GM19463 (cell line): ENCODE data around the gene SLC4A3.
A peak's percentile ranks its signal among the peaks of the same experiment; 100 is the strongest.
"Not testable (repeated sequence)": the region's sequence is repeated elsewhere in the genome, so short reads cannot be mapped to it uniquely, and the experiment has no call there.

Experiments
- ATAC-seq: cut with Tn5 transposase; IDR thresholded peaks from one replicate; pipeline ENCODE4 v1.9.1; 2021; ENCODE audit warnings: mild to moderate bottlenecking, moderate library complexity; ENCODE audit not compliant: unreplicated experiment

The SLC4A3 gene

DNA sequence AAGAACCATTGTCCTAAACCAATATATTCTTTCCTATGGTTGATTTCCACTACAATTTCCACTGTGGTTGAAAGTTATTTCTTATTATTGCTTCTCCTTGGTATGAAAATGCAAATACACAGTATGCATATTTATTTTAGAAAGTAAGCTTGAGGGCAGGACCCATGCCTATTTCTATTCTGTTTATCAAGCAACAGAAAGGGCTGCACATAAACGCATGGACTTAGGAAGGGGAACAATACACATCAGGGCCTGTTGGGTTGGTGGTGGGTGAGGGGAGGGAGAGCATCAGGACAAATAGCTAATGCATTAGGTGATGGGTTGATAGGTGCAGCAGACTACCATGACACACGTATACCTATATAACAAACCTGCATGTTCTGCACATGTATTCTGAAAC lies 20.7 kb downstream of the SLC4A3 start:
- no peak for ATAC-seq

DNA sequence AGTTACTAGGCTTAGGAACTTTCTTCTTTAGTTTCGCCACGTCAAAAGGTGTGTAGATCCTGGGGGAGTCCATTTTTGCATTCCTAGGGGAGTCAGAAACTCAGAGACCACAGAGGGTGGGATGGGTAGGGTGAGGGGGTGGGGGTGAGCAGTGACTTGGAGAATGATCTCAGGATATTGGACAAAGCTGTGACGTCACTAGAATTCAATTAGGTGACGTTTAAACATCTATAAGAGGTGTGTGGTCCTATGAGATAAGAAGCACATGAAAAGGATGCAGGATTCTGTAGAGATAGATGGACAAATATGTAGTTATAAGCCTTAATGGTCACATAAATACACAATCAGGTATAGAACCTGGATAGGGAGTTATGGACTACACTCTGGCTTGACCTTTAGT lies 21.5 kb downstream of the SLC4A3 start:
- ATAC-seq, result no peak

DNA sequence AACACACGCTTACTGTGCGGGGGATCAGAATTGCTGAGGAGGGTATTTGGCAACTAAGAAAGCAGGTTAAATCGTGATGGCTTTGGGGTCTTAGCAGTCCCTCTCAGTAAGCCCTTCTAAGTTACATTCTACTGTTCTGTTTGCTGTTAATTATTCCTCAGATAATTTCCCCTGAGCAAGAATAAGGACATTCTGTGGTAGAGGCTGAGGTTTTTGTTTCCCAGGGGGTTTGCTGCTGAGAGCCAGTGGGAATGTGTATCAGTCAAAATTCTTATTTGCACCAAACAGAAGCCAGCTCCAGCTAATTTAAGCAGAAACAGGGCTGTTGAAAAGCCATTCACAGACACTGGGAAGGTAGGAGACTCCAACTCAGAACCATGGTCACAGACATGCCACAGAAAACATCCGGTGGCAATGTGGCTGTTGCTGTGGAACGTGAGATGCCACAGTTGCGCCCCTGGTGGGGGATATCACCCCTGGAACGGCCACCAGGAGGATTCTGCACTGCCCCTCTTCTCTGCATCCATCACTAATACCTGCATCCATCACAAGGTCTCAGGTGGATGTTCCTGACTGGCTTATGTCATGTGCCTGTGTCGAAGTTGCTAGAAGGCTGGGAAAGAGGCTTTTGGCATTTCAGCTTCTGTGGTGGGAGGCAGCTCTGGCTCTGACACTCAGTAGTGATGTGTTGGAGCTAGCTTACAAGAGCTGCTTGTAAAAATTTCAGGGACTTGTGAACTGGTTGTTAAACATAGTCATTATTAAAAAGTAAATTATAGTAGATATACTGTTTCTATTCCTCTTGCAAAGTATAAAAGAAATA lies 23.2 kb downstream of the SLC4A3 start:
- ATAC-seq, result no peak

DNA sequence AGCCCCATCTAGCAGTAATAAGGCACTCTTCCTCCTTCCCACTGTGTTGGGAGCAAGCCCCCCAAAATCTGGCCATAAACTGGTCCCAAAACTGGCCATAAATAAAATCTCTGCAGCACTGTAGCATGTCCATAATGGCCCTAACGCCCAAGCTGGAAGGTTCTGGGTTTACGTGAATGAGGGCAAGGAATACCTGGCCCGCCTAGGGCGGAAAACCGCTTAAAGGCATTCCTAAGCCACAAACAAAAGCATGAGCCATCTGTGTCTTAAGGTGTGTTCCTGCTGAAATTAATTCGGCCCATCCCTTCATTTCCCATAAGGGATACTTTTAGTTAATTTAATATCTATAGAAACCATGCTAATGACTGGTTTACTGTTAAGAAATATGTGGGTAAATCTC lies 24.2 kb downstream of the SLC4A3 start:
- ATAC-seq, result not testable (repeated sequence)

DNA sequence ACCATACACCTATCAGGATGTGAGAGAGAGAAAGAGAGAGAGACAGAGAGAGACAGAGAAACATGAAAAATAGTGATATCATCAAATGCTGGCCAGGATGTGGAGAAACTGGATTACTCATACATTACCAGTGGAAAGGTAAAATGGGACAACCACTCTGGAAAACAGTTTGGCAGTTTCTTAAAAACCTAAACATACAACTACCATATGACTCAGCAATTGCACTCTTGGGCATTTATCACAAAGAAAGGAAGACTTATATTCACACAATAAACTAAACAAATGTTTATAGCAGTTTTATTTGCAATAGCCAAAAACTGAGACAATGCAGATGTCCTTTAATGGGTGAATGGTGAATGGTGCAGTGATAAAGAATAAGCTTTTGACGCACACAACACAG lies 29.1 kb downstream of the SLC4A3 start:
- no peak for ATAC-seq

DNA sequence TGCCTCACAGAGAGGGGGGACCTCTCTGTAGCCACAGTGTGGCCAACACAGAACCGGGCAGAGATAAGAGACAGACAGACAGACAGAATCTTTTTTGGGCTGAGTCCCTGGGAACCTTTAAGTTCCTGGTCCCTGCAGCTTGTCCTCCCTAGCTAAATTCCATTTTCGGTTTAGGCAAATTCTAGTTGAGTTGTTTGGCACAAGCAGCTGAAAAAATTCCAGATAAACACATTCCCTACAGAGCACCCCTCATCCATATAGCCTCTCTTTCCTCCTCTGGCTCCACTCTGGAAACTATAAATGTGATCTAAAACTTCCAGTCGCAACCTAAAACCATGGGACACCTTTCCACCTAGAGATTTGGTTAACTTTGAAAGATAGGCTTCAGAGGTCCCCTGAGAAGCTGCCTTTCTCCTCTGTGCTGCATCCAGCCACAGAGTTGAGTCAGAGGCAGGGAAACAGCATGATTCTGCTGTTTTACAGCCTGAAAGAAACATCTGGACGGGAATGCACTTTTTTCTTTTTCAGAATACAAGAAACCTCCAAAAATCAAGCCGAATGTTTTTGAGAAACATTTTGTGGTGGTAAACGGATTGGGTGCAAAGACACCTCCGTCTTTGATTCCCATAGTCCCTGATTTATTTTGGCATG lies 30.9 kb downstream of the SLC4A3 start:
- ATAC-seq, result no peak

DNA sequence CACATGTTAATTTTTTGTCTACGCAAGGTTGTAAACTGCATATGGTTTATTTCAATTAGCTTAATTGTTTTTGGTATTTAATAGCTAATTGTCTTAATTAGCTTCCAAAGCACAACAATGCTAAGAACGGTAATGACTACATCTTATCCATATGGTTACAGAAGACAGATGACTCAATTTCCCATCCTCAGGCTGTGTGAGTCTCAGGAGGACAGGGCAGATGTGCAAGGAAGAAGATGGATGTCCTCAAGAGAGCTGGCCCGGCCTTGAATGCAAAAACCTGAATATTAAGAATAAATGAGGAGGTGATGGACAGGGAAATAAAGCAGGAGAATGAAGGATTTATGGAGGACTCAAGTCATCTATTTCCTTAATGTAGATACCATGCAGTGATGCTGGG lies 31.4 kb downstream of the SLC4A3 start:
- ATAC-seq, result no peak

DNA sequence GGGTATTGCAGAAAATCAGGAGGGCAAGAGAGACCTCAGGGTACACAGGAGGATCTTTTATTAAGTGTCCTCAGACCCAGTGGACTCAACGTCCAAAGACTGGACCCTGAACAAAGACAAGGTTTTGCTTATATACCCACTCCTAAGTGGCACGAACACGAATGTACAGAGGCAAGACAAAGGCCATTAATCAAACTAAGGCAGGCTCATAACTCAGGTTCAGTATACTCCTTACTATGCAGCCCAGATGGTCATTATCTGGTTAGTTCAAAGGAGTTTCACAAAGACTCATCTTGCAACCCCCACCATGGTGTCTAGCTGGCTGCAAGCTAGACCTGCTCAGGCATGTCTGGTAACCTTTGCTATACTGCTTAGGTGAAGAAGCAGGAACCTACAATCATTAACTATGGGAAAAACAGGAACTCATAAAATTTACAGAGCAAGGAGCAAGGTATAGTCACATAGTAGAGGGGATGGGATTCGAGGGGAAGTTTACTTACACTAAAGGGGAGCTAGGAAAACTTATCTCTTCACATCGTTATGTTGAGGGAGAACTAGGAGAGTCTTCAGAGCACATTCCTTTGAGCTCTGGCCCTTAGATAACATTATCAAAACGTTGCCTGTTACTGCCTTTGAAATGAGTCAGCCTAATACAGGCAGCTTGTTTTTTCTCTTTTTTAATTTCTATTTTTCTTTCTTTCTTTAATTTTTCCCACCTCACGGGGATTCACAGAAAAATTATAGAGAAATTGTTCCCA lies 33.9 kb downstream of the SLC4A3 start:
- peak; percentile 98 for ATAC-seq

DNA sequence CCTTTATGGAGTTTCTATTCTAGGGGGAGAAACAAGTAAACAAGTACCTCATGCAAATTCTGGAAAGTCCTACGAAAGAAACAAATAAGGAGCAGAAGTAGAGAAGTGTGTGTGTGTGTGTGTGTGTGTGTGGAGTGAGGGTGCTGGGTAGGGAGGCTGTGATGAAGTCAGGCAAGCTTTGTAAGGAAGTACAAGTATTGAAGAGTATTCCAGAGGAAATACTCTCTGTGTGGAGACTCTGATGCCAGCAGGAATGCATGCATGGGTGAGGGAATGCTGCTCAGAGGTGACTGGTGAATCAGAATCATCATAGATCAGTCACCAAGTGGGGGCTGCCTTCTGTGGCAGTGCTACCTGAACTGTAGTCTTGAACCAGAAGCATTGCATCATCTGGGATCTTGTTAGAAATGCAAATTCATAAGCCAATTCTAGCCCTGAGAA lies 34.5 kb downstream of the SLC4A3 start:
- ATAC-seq, result peak; percentile 7

DNA sequence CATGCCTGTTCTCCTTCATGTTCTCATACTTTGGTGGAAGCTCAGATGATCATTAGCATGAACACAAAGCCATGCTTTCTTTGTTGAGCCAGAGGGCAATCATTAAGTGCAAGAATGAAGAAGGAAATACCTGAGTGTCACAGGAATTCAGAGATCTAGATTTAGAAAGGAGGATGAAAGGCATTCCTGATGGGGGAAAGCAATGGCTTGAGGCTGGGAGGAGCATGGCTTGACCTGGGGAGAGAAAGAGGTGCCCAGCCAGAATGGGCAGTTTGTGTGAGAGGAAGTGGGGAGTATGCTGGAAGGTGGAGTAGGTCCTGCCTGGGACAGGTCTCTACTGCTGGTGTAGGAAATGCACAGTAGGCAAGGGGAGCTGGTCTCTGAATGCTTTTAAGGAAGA lies 35.1 kb downstream of the SLC4A3 start:
- ATAC-seq, result no peak

DNA sequence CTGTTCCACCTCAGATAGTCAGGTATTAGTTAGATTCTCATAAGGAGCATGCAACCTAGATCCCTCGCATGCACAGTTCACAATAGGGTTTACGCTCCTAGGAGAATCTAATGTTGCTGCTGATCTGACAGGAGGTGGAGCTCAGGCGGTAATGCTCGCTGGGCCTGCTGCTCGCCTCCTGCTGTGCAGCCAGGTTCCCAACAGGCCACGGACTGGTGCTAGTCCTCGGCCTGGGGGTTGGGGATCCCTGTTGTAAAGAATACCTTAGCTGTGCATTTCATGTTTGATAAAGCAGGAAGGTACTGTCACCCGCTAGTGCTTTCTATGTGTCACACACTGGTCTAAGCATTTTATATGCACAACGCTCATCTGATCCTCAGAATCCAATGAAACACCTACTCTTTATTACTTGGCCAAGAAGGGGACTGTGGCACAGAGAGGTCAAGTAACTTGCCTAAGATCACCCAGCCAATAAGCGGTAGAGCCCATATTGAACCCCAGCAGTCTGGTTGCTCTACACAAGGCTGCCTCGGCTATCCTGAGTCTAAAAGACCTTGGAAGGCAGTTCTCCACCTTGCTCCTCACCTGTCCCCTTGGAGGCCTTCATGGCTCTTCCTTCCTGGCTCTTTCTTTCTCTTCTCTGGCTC lies 35.8 kb downstream of the SLC4A3 start:
- no peak for ATAC-seq

DNA sequence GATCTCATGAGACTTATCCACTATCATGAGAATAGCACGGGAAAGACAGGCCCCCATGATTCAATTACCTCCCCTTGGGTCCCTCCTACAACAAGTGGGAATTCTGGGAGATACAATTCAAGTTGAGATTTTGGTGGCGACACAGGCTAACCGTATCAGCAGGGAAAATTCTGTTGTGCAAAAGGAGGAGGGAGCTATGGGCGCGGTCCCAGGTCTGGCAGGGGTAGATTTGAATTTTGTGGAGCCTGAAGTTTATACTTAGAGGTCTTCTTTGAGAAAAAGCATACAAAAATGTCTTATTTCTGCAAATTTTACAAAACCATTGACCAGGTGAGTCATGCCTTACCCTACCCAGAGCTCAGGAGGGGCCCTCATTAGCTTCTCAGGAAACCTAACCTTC lies 36.6 kb downstream of the SLC4A3 start:
- ATAC-seq, result no peak

DNA sequence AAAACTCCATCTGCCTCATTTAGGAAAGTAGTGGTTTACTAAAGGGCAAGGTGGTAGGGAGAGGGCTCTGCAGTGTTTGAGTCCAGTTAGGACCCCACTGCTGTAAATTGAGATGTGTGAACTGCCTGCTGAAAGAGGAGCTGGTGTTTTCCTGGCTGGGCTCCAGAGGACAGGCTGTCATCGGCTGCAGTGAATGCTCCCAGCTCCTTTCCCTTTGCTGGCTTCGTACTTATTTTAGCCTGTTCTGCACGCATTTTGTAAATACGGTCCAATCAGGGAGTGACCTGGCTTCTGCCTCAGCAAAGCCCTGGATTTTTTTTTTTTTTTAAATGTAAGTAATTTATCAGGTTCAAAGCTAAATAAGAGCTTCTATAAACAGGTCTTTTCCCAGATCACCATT lies 37.5 kb downstream of the SLC4A3 start:
- no peak for ATAC-seq

DNA sequence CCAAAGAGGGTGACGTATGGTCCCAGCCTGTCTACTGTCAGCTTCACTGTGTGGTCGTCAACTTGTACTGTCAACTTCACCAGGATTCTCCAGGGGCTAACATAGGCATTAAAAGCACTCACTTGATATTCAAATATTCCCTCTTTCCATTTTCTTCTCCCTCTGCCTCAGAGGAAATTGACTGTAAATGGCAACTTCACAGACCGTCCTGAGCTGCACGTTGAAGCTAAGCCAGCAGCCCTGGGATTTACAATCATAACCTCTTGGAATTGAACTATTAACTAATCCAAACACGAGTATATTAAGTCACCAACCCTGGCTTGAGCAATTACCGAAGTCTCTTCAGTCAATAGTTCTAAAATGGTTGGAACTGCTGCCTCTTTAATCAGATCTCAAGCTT lies 38.5 kb downstream of the SLC4A3 start:
- ATAC-seq, result no peak

DNA sequence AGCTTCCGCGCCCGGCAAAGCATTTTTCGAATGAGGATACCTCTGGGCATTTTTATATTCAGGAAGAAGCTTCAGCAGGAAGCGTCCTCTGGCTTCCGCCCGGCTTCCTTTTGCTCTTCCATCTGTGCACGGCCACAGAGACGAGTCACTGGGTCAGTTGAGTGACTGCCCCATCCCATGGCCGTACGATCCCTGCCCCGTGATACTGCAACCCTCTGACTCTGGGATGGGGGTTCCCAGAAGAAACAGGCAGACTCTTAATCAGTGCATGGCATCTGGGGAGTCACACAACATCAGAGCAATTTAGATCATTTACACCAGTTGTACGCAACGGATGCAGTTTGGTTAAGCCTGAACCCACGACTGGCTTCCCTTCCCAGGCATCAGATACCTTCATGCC lies 40.9 kb downstream of the SLC4A3 start:
- ATAC-seq, result no peak

DNA sequence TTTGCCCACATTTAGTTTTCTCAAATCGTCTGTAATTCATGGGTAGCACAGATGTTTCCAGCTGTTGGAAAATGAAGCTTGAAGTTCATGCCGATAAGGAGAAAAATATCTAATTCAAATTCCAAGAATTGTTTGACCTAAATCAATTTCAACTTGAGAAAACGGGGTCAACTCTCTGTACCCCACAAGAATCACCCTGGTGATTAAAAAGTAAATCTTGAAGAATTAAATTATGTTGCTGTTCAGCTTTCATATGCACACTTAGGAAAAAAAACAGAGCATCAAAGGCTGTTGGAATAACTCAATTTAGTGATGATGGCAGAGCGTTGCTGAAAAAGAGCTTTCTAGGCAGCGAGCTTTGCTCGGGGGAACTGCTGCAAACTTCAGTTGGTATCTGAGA lies 43.0 kb downstream of the SLC4A3 start:
- ATAC-seq, result no peak

DNA sequence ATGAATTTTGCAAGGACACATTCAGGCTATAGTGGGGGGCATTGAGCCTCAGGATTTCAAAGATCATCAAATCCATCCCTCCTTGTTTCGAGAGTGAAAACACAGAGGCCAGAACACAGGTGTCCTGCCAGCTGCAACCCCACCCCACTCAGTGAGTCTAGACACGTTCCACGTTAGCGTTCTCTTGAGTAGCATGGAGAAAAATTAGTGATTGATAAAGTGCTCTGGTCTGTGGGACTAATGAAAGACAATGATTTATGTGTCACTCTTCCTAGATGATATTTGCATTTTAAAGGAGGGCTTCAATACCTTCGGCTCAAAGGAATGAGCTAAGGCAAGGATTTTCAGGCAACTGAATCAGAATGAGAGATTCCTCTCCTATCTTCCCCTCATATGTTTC lies 43.8 kb downstream of the SLC4A3 start:
- no peak for ATAC-seq

DNA sequence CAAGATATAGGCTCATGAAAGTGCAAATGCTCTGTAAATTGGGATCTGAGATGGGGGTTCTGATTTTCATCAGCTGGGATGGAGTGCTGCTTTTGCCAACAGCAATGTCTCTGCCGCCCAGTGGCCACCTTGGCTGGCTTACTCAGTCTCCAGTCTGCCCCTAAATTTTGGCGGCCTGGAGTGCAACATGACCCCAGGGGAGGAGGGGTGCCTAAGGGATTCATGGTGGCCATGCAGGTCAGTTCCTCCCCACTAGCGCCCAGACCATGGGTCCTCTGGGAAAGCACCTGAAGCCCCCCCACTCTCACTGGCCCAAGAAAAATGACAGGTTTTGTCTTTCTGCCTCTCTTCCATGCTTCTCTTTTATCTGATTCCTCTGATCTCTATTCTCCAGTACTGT lies 45.0 kb downstream of the SLC4A3 start:
- ATAC-seq, result no peak

DNA sequence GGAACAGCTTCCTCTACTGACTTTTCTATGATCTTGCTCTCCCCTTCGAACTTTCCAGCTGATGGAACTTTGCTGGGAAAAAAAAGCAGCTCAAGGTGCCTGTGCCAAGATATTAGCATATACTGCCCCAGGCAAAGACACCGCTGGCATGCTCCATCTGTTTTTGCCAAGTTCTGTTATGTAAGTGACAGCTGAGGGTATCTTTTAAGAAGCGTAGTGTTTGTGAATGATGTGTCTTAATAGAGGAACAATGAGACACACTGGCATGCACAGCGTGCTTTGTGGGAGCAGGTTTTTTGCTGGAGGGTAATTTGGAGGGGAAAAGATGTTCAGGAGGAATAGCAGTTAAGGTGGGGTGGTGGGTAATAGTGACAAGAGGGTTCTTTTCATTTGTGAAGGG lies 47.8 kb downstream of the SLC4A3 start:
- ATAC-seq, result no peak

DNA sequence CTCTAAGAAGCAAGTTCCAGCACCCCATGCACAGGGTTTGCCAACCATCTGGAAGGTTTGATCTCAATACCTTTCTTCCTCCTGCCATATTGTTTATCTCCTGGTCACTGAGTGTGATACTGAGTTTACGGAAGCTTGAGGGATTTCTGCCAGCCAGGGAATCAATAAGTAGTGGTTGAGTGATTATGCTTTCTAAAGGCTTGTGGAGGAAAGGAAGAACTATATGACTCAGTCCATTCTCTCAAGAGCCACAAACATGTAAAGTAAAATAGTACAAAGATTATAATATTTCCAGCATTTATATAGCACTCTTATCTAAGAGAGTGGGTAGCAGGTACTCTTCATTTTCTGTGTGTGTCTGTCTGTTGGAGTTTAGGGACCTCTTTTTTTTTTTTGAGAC lies 49.2 kb downstream of the SLC4A3 start:
- no peak for ATAC-seq

DNA sequence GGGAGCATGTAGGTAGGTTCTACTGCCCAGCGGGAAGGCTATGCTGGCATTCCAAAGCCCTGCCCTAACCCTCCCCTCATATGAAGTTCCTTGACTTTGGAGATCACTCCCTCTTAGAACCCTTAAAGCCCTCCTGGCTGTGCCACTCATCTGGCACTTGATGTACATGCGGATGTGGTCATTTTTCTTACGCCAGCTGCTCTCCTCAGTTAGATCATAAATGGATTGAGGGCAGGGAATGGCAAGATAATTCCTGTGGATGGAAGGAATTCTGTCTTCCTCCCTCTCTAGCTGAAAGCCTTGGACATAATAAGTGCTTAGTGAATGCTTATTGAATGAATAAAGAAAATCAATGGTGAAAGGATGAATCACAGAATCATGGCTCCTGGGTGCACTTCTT lies 51.6 kb downstream of the SLC4A3 start:
- ATAC-seq, result no peak
